ENCODE measurements around the gene ARMC3.

The ARMC3 gene

DNA sequence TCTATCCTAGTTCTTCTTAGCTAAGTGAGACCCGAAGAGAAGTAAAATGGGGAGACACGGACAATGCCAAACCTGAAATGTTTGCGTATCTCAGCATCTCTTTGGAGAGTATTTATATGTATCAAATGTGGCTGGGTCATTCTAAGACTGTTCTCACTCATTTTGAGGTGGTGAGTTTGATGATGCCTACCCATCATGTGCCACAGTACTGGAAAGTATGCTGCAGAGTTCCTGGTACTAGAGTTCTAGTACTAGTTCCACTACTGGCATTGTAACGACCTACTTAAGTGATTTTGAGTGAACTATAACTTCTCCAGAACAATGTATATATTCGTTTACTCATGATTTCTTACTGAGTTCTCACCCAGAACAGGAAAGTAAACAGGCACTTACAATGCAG, 41.9 kb downstream of the ARMC3 start:
- Histone ChIP-seq H3K9me3 (ENCODE audit: control insufficient read depth, insufficient read depth, low read length) (no peaks in the 10 kb centered on the region), H3K9ac (ENCODE audit: low read depth, low read length) (no peak overlapping the region), H3K4me3 (ENCODE audit: low read depth, low read length) (no peak overlapping the region), H3K4me1 (ENCODE audit: control insufficient read depth, insufficient read depth, low read length) (no peaks in the 10 kb centered on the region), H3K36me3 (ENCODE audit: control insufficient read depth, insufficient read depth, low read length) (no peaks in the 10 kb centered on the region), H3K27ac (ENCODE audit: low read depth, low read length) (no peak overlapping the region), H3K27me3 (ENCODE audit: control insufficient read depth, insufficient read depth, low read length) (no peaks in the 10 kb centered on the region)

GRCh38 chr10:22976534-22976933, 48.7 kb downstream of the ARMC3 start:
- Histone ChIP-seq H3K9ac (ENCODE audit: low read depth, low read length) (no peak overlapping the region), H3K9me3 (ENCODE audit: control insufficient read depth, insufficient read depth, low read length) (no peaks in the 10 kb centered on the region), H3K4me3 (ENCODE audit: low read depth, low read length) (no peak overlapping the region), H3K4me1 (ENCODE audit: control insufficient read depth, insufficient read depth, low read length) (peaks cover 14% of the 10 kb centered on the region), H3K27me3 (ENCODE audit: control insufficient read depth, insufficient read depth, low read length) (no peaks in the 10 kb centered on the region), H3K27ac (ENCODE audit: low read depth, low read length) (no peak overlapping the region), H3K36me3 (ENCODE audit: control insufficient read depth, insufficient read depth, low read length) (no peaks in the 10 kb centered on the region)

- H3K27me3 ChIP-seq (ENCODE audit: control insufficient read depth, insufficient read depth, low read length), result no peaks in the 10 kb centered on the region
- H3K4me3 ChIP-seq (ENCODE audit: low read depth, low read length), result no peak overlapping the region
- H3K4me1 ChIP-seq (ENCODE audit: control insufficient read depth, insufficient read depth, low read length), result peaks cover 16% of the 10 kb centered on the region
- no peaks in the 10 kb centered on the region for H3K36me3 ChIP-seq (ENCODE audit: control insufficient read depth, insufficient read depth, low read length)
- no peak overlapping the region for H3K9ac ChIP-seq (ENCODE audit: low read depth, low read length)
- H3K27ac ChIP-seq (ENCODE audit: low read depth, low read length), result no peak overlapping the region
- no peaks in the 10 kb centered on the region for H3K9me3 ChIP-seq (ENCODE audit: control insufficient read depth, insufficient read depth, low read length)
These were observed 49.9 kb downstream of the ARMC3 start for GRCh38 chr10:22977751-22978150.

DNA sequence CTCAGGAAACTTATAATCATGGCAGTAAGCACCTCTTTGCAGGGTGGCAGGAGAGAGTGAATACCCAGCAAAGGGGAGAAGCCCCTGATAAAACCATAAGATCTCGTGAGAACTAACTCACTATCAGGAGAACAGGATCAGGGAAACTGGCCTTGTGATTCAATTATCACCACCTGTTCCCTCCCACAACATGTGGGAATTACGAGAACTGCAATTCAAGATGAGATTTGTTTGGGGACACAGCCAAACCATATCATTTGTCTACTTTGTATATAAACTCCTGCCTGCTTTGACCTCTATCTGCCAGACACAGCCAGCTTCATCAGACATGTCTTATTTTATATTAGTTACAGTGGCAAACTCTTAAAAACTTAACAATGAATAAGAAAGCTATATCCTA, 50.4 kb downstream of the ARMC3 start:
- Histone ChIP-seq H3K27me3 (ENCODE audit: control insufficient read depth, insufficient read depth, low read length) (no peaks in the 10 kb centered on the region), H3K9me3 (ENCODE audit: control insufficient read depth, insufficient read depth, low read length) (no peaks in the 10 kb centered on the region), H3K9ac (ENCODE audit: low read depth, low read length) (no peak overlapping the region), H3K4me3 (ENCODE audit: low read depth, low read length) (no peak overlapping the region), H3K4me1 (ENCODE audit: control insufficient read depth, insufficient read depth, low read length) (peaks cover 16% of the 10 kb centered on the region), H3K36me3 (ENCODE audit: control insufficient read depth, insufficient read depth, low read length) (no peaks in the 10 kb centered on the region), H3K27ac (ENCODE audit: low read depth, low read length) (no peak overlapping the region)

GRCh38 chr10:22978918-22979317, 51.1 kb downstream of the ARMC3 start:
- H3K9me3 ChIP-seq (ENCODE audit: control insufficient read depth, insufficient read depth, low read length), result no peaks in the 10 kb centered on the region
- peaks cover 16% of the 10 kb centered on the region for H3K4me1 ChIP-seq (ENCODE audit: control insufficient read depth, insufficient read depth, low read length)
- no peak overlapping the region for H3K27ac ChIP-seq (ENCODE audit: low read depth, low read length)
- no peaks in the 10 kb centered on the region for H3K27me3 ChIP-seq (ENCODE audit: control insufficient read depth, insufficient read depth, low read length)
- H3K4me3 ChIP-seq (ENCODE audit: low read depth, low read length), result no peak overlapping the region
- no peaks in the 10 kb centered on the region for H3K36me3 ChIP-seq (ENCODE audit: control insufficient read depth, insufficient read depth, low read length)
- no peak overlapping the region for H3K9ac ChIP-seq (ENCODE audit: low read depth, low read length)

DNA sequence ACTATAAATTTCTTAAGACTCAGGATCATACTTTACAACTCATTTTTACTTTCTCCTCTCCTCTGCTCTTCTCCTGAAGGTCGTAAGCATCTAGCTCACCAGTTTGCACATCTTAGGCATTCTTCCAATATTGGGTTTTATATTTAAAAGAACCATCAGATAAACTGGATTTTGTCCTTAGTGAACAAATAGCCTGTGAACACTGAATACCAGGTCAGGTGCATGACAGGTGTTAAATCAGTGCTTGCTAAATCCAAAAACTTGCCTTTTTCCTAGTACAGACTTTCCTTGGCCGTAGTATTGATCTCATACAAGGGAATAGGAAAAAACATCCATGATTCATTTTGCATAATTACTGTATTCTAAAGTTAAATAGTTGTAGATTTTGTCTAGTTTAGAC, 53.0 kb downstream of the ARMC3 start:
- Histone ChIP-seq H3K4me1 (ENCODE audit: control insufficient read depth, insufficient read depth, low read length) (peaks cover 16% of the 10 kb centered on the region), H3K9ac (ENCODE audit: low read depth, low read length) (no peak overlapping the region), H3K9me3 (ENCODE audit: control insufficient read depth, insufficient read depth, low read length) (no peaks in the 10 kb centered on the region), H3K27me3 (ENCODE audit: control insufficient read depth, insufficient read depth, low read length) (no peaks in the 10 kb centered on the region), H3K4me3 (ENCODE audit: low read depth, low read length) (no peak overlapping the region), H3K27ac (ENCODE audit: low read depth, low read length) (no peak overlapping the region), H3K36me3 (ENCODE audit: control insufficient read depth, insufficient read depth, low read length) (no peaks in the 10 kb centered on the region)

DNA sequence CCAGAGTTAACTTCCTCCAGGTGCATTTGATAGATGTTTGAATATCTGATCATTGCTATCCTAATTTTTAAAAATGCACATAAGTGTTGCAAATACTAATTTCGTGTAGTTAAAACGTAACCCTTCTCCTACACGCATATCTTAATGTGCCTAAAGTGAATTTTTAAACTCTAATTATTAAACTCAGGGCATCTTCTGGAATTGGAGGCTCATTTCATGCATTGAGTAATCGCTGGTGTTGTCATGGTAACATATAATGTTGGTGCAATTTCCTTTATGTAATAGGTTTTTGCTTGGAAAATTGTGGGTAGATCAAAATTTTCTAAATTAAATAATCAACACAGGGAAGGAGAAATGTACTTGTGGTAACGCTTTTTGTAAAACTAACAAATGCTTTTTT, 56.2 kb downstream of the ARMC3 start:
- Histone ChIP-seq H3K9ac (ENCODE audit: low read depth, low read length) (no peak overlapping the region), H3K36me3 (ENCODE audit: control insufficient read depth, insufficient read depth, low read length) (no peaks in the 10 kb centered on the region), H3K9me3 (ENCODE audit: control insufficient read depth, insufficient read depth, low read length) (no peaks in the 10 kb centered on the region), H3K4me1 (ENCODE audit: control insufficient read depth, insufficient read depth, low read length) (peaks cover 18% of the 10 kb centered on the region), H3K27me3 (ENCODE audit: control insufficient read depth, insufficient read depth, low read length) (no peaks in the 10 kb centered on the region), H3K27ac (ENCODE audit: low read depth, low read length) (no peak overlapping the region), H3K4me3 (ENCODE audit: low read depth, low read length) (no peak overlapping the region)

DNA sequence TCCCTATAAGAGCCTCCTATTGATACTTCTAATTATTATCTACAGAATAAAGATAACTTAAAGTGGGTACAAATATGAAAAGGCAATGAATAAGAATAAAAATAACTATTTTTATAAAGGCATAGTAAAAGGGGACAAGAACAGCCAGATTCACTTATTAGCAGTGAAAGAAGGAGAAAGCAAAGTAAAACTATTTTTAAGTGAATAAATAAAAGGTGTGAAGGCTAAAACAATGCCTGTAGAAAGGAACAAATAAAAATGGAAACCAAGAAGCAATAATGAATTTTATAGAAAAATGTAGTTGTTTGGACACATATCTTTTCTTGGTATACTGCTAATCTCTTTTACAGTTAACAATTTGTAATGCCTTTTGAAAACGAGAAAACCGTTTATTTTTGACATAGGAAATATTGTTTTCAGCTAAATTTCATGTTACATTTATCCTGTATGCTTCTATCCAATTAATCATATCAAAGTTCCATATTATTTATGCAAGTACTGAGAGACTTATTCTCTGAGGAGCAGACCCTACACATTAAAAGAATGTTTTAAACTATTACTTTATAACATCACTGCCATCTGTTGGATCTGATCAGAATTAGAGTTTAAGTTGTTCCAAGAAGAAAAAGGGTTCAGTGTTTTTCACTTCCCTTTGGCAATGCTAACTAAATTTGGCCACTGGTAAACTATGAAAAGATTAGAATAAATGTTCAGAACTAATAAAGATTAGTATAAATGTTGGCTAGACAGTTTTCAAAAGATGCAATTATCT, 59.1 kb downstream of the ARMC3 start:
- Histone ChIP-seq H3K27ac (ENCODE audit: low read depth, low read length) (no peak overlapping the region), H3K9ac (ENCODE audit: low read depth, low read length) (no peak overlapping the region), H3K9me3 (ENCODE audit: control insufficient read depth, insufficient read depth, low read length) (no peaks in the 10 kb centered on the region), H3K36me3 (ENCODE audit: control insufficient read depth, insufficient read depth, low read length) (no peaks in the 10 kb centered on the region), H3K4me3 (ENCODE audit: low read depth, low read length) (no peak overlapping the region), H3K27me3 (ENCODE audit: control insufficient read depth, insufficient read depth, low read length) (no peaks in the 10 kb centered on the region), H3K4me1 (ENCODE audit: control insufficient read depth, insufficient read depth, low read length) (peaks cover 12% of the 10 kb centered on the region; the same call in 1 of the 2 replicates)

GRCh38 chr10:22988581-22989360, 60.9 kb downstream of the ARMC3 start:
- Histone ChIP-seq H3K27me3 (ENCODE audit: control insufficient read depth, insufficient read depth, low read length) (no peaks in the 10 kb centered on the region), H3K4me1 (ENCODE audit: control insufficient read depth, insufficient read depth, low read length) (peaks cover 14% of the 10 kb centered on the region; the same call in 1 of the 2 replicates), H3K9ac (ENCODE audit: low read depth, low read length) (no peak overlapping the region), H3K36me3 (ENCODE audit: control insufficient read depth, insufficient read depth, low read length) (no peaks in the 10 kb centered on the region), H3K27ac (ENCODE audit: low read depth, low read length) (no peak overlapping the region), H3K9me3 (ENCODE audit: control insufficient read depth, insufficient read depth, low read length) (no peaks in the 10 kb centered on the region), H3K4me3 (ENCODE audit: low read depth, low read length) (no peak overlapping the region)

- no peaks in the 10 kb centered on the region for H3K36me3 ChIP-seq (ENCODE audit: control insufficient read depth, insufficient read depth, low read length)
- no peaks in the 10 kb centered on the region for H3K9me3 ChIP-seq (ENCODE audit: control insufficient read depth, insufficient read depth, low read length)
- peaks cover 14% of the 10 kb centered on the region; the same call in 1 of the 2 replicates for H3K4me1 ChIP-seq (ENCODE audit: control insufficient read depth, insufficient read depth, low read length)
- no peak overlapping the region for H3K27ac ChIP-seq (ENCODE audit: low read depth, low read length)
- H3K9ac ChIP-seq (ENCODE audit: low read depth, low read length), result no peak overlapping the region
- no peak overlapping the region for H3K4me3 ChIP-seq (ENCODE audit: low read depth, low read length)
- no peaks in the 10 kb centered on the region for H3K27me3 ChIP-seq (ENCODE audit: control insufficient read depth, insufficient read depth, low read length)
These were observed 62.6 kb downstream of the ARMC3 start for GRCh38 chr10:22990443-22990842.

DNA sequence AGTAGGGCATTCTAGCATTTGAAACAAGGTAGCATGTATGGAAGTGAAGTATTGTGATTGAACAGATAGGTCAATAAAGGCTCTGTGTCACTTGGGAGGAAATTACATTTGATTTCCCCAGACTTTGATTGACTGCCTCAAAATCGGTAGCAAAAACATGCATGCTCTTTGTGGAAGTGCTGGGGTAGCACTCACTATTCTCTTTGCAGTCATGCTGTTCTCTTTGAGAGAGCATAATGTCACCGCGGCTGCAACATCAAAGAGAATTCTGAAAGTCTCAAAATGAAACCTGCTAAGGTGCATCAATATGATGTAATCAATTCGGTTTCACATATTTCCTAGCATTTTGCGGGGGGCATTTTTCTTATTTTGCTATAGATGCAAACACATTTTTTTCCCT, 64.2 kb downstream of the ARMC3 start:
- H3K4me3 ChIP-seq (ENCODE audit: low read depth, low read length), result no peak overlapping the region
- H3K27ac ChIP-seq (ENCODE audit: low read depth, low read length), result no peak overlapping the region
- H3K36me3 ChIP-seq (ENCODE audit: control insufficient read depth, insufficient read depth, low read length), result no peaks in the 10 kb centered on the region
- no peaks in the 10 kb centered on the region for H3K9me3 ChIP-seq (ENCODE audit: control insufficient read depth, insufficient read depth, low read length)
- H3K9ac ChIP-seq (ENCODE audit: low read depth, low read length), result no peak overlapping the region
- H3K27me3 ChIP-seq (ENCODE audit: control insufficient read depth, insufficient read depth, low read length), result no peaks in the 10 kb centered on the region
- peaks cover 14% of the 10 kb centered on the region; the same call in 1 of the 2 replicates for H3K4me1 ChIP-seq (ENCODE audit: control insufficient read depth, insufficient read depth, low read length)
